GM12878 (cell line): ENCODE results near the gene CFI. TPM values are rescaled to one million over a fixed set of nuclear protein-coding genes. Genes with fewer than 3 reads are reported as not detected.

Source experiments
- BACH1 ChIP-seq: fragments of 450-650 bp; IDR thresholded peaks from 2 replicates; pipeline ENCODE4 v1.6.1; 2017; ENCODE audit warnings: mild to moderate bottlenecking, borderline replicate concordance
- BMI1 ChIP-seq: fragments of 450-650 bp; IDR thresholded peaks from 2 replicates; pipeline ENCODE4 v1.6.1; 2016; ENCODE audit warnings: mild to moderate bottlenecking, moderate library complexity, borderline replicate concordance
- CBFB ChIP-seq: IDR thresholded peaks from 2 replicates; pipeline ENCODE4 v1.6.1; 2016; ENCODE audit warnings: antibody characterized with exemption, low read depth
- CTCF ChIP-seq, 3 experiments: IDR thresholded peaks in 2 of 3; conservative IDR thresholded peaks in 1 of 3; 2 replicates each; pipeline ENCODE4 v1.5.1; 2011; ENCODE audit warnings: low read depth in 3 of 3, low read length in 3 of 3, mild to moderate bottlenecking in 3 of 3, control low read depth in 2 of 3, moderate library complexity in 2 of 3, inconsistent platforms in 1 of 3, mixed read lengths in 1 of 3; ENCODE audit not compliant: control insufficient read depth in 2 of 3, insufficient read depth in 1 of 3; ENCODE audit errors: extremely low read depth in 1 of 3
- DPF2 ChIP-seq: fragments of 450-650 bp; IDR thresholded peaks from 2 replicates; pipeline ENCODE4 v1.6.1; 2017; ENCODE audit warnings: mild to moderate bottlenecking
- E2F4 ChIP-seq: IDR thresholded peaks from 2 replicates; pipeline ENCODE4 v1.6.1; 2012; ENCODE audit warnings: low read depth, low read length, improper control_type of control experiment
- EP300 ChIP-seq, 2 experiments: fragments of 150-350 bp in 1 of 2; IDR thresholded peaks; 2 replicates each; pipeline ENCODE4 v1.6.1; 2011 to 2012; ENCODE audit warnings: low read depth in 2 of 2, low read length in 2 of 2, borderline replicate concordance in 1 of 2, improper control_type of control experiment in 1 of 2, inconsistent platforms in 1 of 2; ENCODE audit not compliant: control insufficient read depth in 1 of 2
- EZH2 ChIP-seq: IDR thresholded peaks from 2 replicates; pipeline ENCODE4 v1.6.1; 2012; ENCODE audit warnings: low read depth, mild to moderate bottlenecking, control low read depth, inconsistent platforms, low read length, borderline replicate concordance; ENCODE audit not compliant: control insufficient read depth
- FOXK2 ChIP-seq: fragments of 450-650 bp; IDR thresholded peaks from 2 replicates; pipeline ENCODE4 v1.6.1; 2017; ENCODE audit warnings: mild to moderate bottlenecking, moderate library complexity
- FOXM1 ChIP-seq: IDR thresholded peaks from 2 replicates; pipeline ENCODE4 v1.6.1; 2012; ENCODE audit warnings: low read depth, mild to moderate bottlenecking, inconsistent platforms, low read length, moderate library complexity
- IRF4 ChIP-seq: IDR thresholded peaks from 2 replicates; pipeline ENCODE4 v1.6.1; 2011; ENCODE audit warnings: low read depth, low read length
- JUND ChIP-seq: IDR thresholded peaks from 2 replicates; pipeline ENCODE4 v1.6.1; 2012; ENCODE audit warnings: low read depth, mild to moderate bottlenecking, low read length, improper control_type of control experiment, moderate library complexity
- LARP7 ChIP-seq: fragments of 450-650 bp; IDR thresholded peaks from 2 replicates; pipeline ENCODE4 v1.6.1; 2017; ENCODE audit warnings: mild to moderate bottlenecking
- MEF2A ChIP-seq: IDR thresholded peaks from 2 replicates; pipeline ENCODE4 v1.6.1; 2011; ENCODE audit warnings: low read depth, mild to moderate bottlenecking, low read length, moderate library complexity; ENCODE audit not compliant: insufficient read depth
- MYB ChIP-seq: fragments of 150-350 bp; IDR thresholded peaks from 2 replicates; pipeline ENCODE4 v1.6.1; 2014; ENCODE audit warnings: mild to moderate bottlenecking, low read depth, low read length, borderline replicate concordance
- MYC ChIP-seq: IDR thresholded peaks from 2 replicates; pipeline ENCODE4 v1.6.1; 2011; ENCODE audit warnings: mild to moderate bottlenecking, low read length, moderate library complexity, inconsistent platforms; ENCODE audit not compliant: insufficient read depth, insufficient replicate concordance, insufficient read length, severe bottlenecking
- NBN ChIP-seq: fragments of 450-650 bp; IDR thresholded peaks from 2 replicates; pipeline ENCODE4 v1.6.1; 2016
- NFYA ChIP-seq: IDR thresholded peaks from 2 replicates; pipeline ENCODE4 v1.6.1; 2011; ENCODE audit warnings: low read depth, mild to moderate bottlenecking, low read length, improper control_type of control experiment, borderline replicate concordance
- PML ChIP-seq: IDR thresholded peaks from 2 replicates; pipeline ENCODE4 v1.6.1; 2012; ENCODE audit warnings: low read length, inconsistent platforms
- POU2F2 ChIP-seq: IDR thresholded peaks from 3 replicates; pipeline ENCODE4 v1.6.1; 2011; ENCODE audit warnings: low read depth, mild to moderate bottlenecking, low read length, borderline replicate concordance
- RFX5 ChIP-seq: IDR thresholded peaks from 2 replicates; pipeline ENCODE4 v1.6.1; 2011; ENCODE audit warnings: low read depth, low read length, improper control_type of control experiment
- SPI1 ChIP-seq: IDR thresholded peaks from 2 replicates; pipeline ENCODE4 v1.6.1; 2011; ENCODE audit warnings: low read depth, mild to moderate bottlenecking, low read length, moderate library complexity, borderline replicate concordance; ENCODE audit not compliant: insufficient read depth
- SUZ12 ChIP-seq: fragments of 200-600 bp; sonication (generic); IDR thresholded peaks from one replicate; pipeline ENCODE4 v1.6.1; 2018; ENCODE audit warnings: antibody characterized with exemption, mild to moderate bottlenecking; ENCODE audit not compliant: unreplicated experiment
- TARDBP ChIP-seq: IDR thresholded peaks from 2 replicates; pipeline ENCODE4 v1.6.1; 2016; ENCODE audit warnings: borderline replicate concordance
- TCF12 ChIP-seq: IDR thresholded peaks from 2 replicates; pipeline ENCODE4 v1.6.1; 2011; ENCODE audit warnings: low read depth, mild to moderate bottlenecking, low read length
- ZNF207 ChIP-seq: fragments of 450-650 bp; IDR thresholded peaks from 2 replicates; pipeline ENCODE4 v1.6.1; 2014; ENCODE audit warnings: antibody characterized with exemption, mild to moderate bottlenecking, borderline replicate concordance
- ZNF622 ChIP-seq: fragments of 450-650 bp; IDR thresholded peaks from 2 replicates; pipeline ENCODE4 v1.6.1; 2017; ENCODE audit warnings: mild to moderate bottlenecking, inconsistent platforms
- polyA plus RNA-seq, 11 experiments: library from polyadenylated mRNA; depleted of rRNA in 4 of 11; unstranded in 6 of 11; stranded (reverse) in 5 of 11; fragments of >200 nt; fragmentation: Nextera tagmentation in 4 of 11; fragmentation: Illumina TruSeq in 1 of 11; extraction: Ambion mirVana in 4 of 11; extraction: Trizol in 1 of 11; gene quantifications; 1 replicate in 1 of 11; 2 replicates in 10 of 11; pipeline versions ENCODE4 v1.2.1 to v1.2.3, GENCODE V29; 2011 to 2016; ENCODE audit warnings: inconsistent platforms in 2 of 11, missing spikeins in 2 of 11, low read depth in 1 of 11
- total RNA-seq, 4 experiments: library from RNA; depleted of rRNA in 3 of 4; stranded (reverse); fragments of >200 nt in 3 of 4; fragmentation: Illumina TruSeq in 1 of 4; extraction: Trizol in 1 of 4; gene quantifications; 2 replicates each; pipeline versions ENCODE4 v1.2.1 to v1.2.3, GENCODE V29; 2013 to 2021
- TF ChIP-seq, protein P1 (sequence below): fragments of 450-650 bp; IDR thresholded peaks from 2 replicates; pipeline ENCODE4 v1.6.1; 2016; ENCODE audit warnings: mild to moderate bottlenecking

The CFI gene
- total and polyA plus RNA-seq, 10 of the 15 experiments (the other 5 are each of a cell fraction or from before 2014, with no cell fraction given): 0.15 to 0.28 TPM; not detected in 8

DNA sequence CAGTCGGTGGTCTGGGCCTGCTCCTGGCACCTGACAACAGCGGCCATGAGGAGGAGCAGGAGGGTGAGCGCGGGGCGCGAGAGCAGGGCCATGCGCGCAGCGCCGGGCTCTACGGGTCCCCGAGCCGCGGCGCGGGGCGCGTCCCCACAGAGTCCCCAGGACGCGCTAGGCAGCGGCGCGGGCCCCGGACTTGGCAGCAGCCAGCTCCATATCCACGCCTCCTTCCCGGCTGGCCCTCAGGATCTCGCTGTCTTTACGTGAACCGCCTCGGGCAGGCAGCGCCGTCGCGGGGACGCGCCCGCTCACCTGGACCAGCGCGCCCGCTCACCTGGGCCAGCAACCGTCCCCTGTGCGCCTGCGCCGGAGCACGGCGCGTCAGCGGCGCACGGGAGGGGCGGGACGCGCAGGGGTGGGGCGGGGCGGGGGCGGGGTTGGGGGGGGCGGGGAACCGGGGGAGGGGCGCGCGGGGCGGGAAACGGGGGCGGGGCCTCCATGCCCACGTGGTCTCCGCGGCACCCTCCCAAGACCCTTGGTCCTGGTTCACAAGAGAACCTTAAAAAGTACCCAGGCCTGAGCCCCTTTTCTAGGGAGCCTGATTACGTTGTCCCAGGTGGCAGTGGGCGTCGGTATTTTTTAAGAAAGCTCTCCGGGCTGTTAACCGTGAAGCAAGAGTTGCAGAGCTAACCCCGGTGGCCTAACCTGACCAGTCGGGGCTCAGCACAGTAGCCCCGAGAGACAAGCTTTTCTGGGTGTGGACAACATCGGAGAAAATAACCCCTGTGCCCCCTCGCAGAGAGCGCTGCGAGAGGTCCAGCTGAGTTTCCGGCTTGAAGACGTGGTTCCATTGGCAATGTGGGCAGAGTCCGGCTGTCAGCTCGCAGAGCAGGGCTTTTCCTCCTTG lies 71.8 kb downstream of the CFI start, which contains the start of gene PLA2G12A (continued):
- TF ChIP-seq, protein P1, sequence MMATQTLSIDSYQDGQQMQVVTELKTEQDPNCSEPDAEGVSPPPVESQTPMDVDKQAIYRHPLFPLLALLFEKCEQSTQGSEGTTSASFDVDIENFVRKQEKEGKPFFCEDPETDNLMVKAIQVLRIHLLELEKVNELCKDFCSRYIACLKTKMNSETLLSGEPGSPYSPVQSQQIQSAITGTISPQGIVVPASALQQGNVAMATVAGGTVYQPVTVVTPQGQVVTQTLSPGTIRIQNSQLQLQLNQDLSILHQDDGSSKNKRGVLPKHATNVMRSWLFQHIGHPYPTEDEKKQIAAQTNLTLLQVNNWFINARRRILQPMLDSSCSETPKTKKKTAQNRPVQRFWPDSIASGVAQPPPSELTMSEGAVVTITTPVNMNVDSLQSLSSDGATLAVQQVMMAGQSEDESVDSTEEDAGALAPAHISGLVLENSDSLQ: no peak
- TF ChIP-seq BMI1 (no peak), SPI1 (no peak), ZNF207 (0 out of 2 replicates have a peak, but pooled peaks have one; percentile 42), LARP7 (peak; percentile 67), JUND (no peak), MEF2A (no peak), FOXM1 (no peak), TCF12 (no peak), MYC (no peak), EP300 (IDR thresholded peaks at IDR 0.05; ENCODE audit: borderline replicate concordance in 1 of 2, control insufficient read depth in 1 of 2, low read depth in 2 of 2, low read length in 2 of 2) (no peak), MYB (no peak), POU2F2 (no peak), FOXK2 (no peak; the same call in 1 of the 2 replicates), TARDBP (no peak), SUZ12 (no peak), DPF2 (no peak), IRF4 (no peak), NBN (peak; percentile 31; the same call in 1 of the 2 replicates), BACH1 (peak; percentile 56; the same call in 1 of the 2 replicates), CTCF (IDR thresholded peaks at IDR 0.05 in 2 of 3, conservative IDR thresholded peaks at IDR 0.05 in 1 of 3; ENCODE audit: control insufficient read depth in 2 of 3, extremely low read depth in 1 of 3, insufficient read depth in 1 of 3, low read depth in 3 of 3, low read length in 3 of 3) (no peak), CBFB (no peak), E2F4 (no peak), NFYA (no peak), ZNF622 (no peak), PML (no peak), EZH2 (no peak), RFX5 (no peak)
